HG02759 (cell line): ENCODE data around the gene NAGS.
"Not testable (repeated sequence)": the region's sequence is repeated elsewhere in the genome, so short reads cannot be mapped to it uniquely, and the experiment has no call there.

Experiments used
- ATAC-seq: cut with Tn5 transposase; IDR thresholded peaks from one replicate; pipeline ENCODE4 v1.9.1; 2021; ENCODE audit warnings: mild to moderate bottlenecking, moderate library complexity; ENCODE audit not compliant: unreplicated experiment

Gene NAGS

GRCh38 chr17:43983515-43984411 lies 20.7 kb upstream of the NAGS start:
- no peak for ATAC-seq

- no peak for ATAC-seq
Observed at GRCh38 chr17:43984521-43984920, 19.9 kb upstream of the NAGS start.

- no peak for ATAC-seq
Observed at GRCh38 chr17:43986225-43986981, 18.0 kb upstream of the NAGS start.

- ATAC-seq = no peak
Observed at GRCh38 chr17:43987131-43988021, 17.0 kb upstream of the NAGS start.

- ATAC-seq = no peak
Observed at GRCh38 chr17:43988301-43988700, 16.1 kb upstream of the NAGS start.

GRCh38 chr17:43992641-43993040 lies 11.8 kb upstream of the NAGS start:
- ATAC-seq = no peak

- no peak for ATAC-seq
Observed at GRCh38 chr17:43994272-43995149, 9.9 kb upstream of the NAGS start.

- no peak for ATAC-seq
Observed at GRCh38 chr17:43995150-43995471, 9.3 kb upstream of the NAGS start.

- ATAC-seq = not testable (repeated sequence)
Observed at GRCh38 chr17:43997180-43997579, 7.2 kb upstream of the NAGS start.

GRCh38 chr17:43998552-43998951 lies 5.9 kb upstream of the NAGS start:
- no peak for ATAC-seq

- ATAC-seq = no peak
Observed at GRCh38 chr17:43999024-43999423, 5.4 kb upstream of the NAGS start.

- ATAC-seq = no peak
Observed at GRCh38 chr17:44000141-44000860, 4.1 kb upstream of the NAGS start.

GRCh38 chr17:44000871-44001460 lies 3.5 kb upstream of the NAGS start:
- no peak for ATAC-seq

- no peak for ATAC-seq
Observed at GRCh38 chr17:44001461-44001920, 2.9 kb upstream of the NAGS start.

- ATAC-seq = no peak
Observed at GRCh38 chr17:44002141-44002848, 2.1 kb upstream of the NAGS start.

- ATAC-seq = no peak
Observed at GRCh38 chr17:44004761-44005526, 522 bp downstream of the NAGS start.

GRCh38 chr17:44005527-44006271 lies 1.3 kb downstream of the NAGS start:
- ATAC-seq = no peak
